22Rv1 (cell line): ENCODE results near the gene TTYH2.

Experiments used
- CTCF ChIP-seq: fragments of 450-650 bp; IDR thresholded peaks from 2 replicates; pipeline ENCODE4 v1.5.1; 2017; ENCODE audit warnings: mild to moderate bottlenecking
- ZFX ChIP-seq: fragments of 450-650 bp; IDR thresholded peaks from 2 replicates; pipeline ENCODE4 v1.6.1; 2017; ENCODE audit warnings: antibody characterized with exemption, borderline replicate concordance

- TF ChIP-seq CTCF (no peak), ZFX (no peak)
Observed at GRCh38 chr17:74250324-74250995, 37.1 kb downstream of the TTYH2 start.
